ENCODE measurements around the gene DCHS1. TPM values are rescaled to one million over a fixed set of nuclear protein-coding genes. Genes with fewer than 3 reads are reported as not detected.

Gene DCHS1
- total RNA-seq, 1 experiment from 2014 or later: 14.2 TPM

DNA sequence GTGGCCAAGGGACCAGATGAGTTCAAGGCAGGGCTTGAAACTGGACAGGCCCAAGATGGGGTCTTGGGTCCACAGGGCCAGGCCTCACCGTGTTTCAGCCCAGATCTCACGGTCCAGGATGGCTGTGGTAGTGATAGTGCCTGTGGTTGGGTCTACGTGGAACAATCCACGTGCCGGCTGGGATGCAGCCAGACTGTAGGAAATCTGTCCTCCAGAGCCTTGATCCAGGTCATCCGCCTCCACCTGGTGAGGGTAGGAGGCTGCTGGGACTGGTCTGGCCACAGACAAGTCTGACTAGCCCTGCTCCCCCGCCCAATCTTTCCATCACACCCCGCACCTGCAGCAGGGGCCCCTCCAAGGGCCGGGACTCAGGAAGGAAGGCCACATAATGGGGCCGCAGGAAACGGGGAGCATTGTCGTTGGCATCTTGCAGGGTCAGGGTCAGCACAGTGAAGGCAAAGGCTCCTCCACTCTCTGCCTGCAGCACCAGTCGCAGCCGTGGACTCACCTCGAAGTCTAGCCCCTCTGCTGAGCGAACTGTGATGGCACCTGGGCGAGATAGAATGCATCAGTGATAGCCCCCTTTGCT lies 29.7 kb downstream of the DCHS1 start (continued):
- no peak for TF ChIP-seq ATF3 (CRISPR knock-in tag; conservative IDR thresholded peaks at IDR 0.05)
- TF ChIP-seq, protein P1, sequence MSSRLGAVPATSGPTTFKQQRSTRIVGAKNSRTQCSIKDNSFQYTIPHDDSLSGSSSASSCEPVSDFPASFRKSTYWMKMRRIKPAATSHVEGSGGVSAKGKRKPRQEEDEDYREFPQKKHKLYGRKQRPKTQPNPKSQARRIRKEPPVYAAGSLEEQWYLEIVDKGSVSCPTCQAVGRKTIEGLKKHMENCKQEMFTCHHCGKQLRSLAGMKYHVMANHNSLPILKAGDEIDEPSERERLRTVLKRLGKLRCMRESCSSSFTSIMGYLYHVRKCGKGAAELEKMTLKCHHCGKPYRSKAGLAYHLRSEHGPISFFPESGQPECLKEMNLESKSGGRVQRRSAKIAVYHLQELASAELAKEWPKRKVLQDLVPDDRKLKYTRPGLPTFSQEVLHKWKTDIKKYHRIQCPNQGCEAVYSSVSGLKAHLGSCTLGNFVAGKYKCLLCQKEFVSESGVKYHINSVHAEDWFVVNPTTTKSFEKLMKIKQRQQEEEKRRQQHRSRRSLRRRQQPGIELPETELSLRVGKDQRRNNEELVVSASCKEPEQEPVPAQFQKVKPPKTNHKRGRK (CRISPR knock-in tag; IDR thresholded peaks at IDR 0.05; ENCODE audit: borderline replicate concordance): no peak
- no peak for TF ChIP-seq HMGXB4 (CRISPR knock-in tag; IDR thresholded peaks at IDR 0.05)
- TF ChIP-seq SP1 (CRISPR knock-in tag; conservative IDR thresholded peaks at IDR 0.05): no peak

- no peaks in the 10 kb centered on the region for H3K9me3 Mint-ChIP-seq
- peaks cover 19% of the 10 kb centered on the region for H3K27me3 Mint-ChIP-seq (ENCODE audit: low read depth)
- no peak for DNase-seq (ENCODE audit: low spot score)
- ATAC-seq: no peak
- no peak overlapping the region for H3K4me3 Mint-ChIP-seq
- H3K27ac Mint-ChIP-seq: no peak overlapping the region
- H3K4me1 Mint-ChIP-seq: peaks cover 4% of the 10 kb centered on the region; the same call in 1 of the 2 replicates
- TF ChIP-seq SOX15 (CRISPR knock-in tag; IDR thresholded peaks at IDR 0.05) (no peak), FOXJ3 (CRISPR knock-in tag; IDR thresholded peaks at IDR 0.05; ENCODE audit: borderline replicate concordance) (no peak), ZNF219 (CRISPR knock-in tag; IDR thresholded peaks at IDR 0.05; ENCODE audit: borderline replicate concordance) (no peak), ATF2 (CRISPR knock-in tag; IDR thresholded peaks at IDR 0.05; ENCODE audit: borderline replicate concordance, low read depth) (no peak), TEAD4 (CRISPR knock-in tag; IDR thresholded peaks at IDR 0.05) (no peak), ZNF416 (CRISPR knock-in tag; IDR thresholded peaks at IDR 0.05) (no peak), ATF1 (CRISPR knock-in tag; IDR thresholded peaks at IDR 0.05) (no peak), CDX4 (CRISPR knock-in tag; IDR thresholded peaks at IDR 0.05; ENCODE audit: borderline replicate concordance) (no peak), NR1H2 (CRISPR knock-in tag; IDR thresholded peaks at IDR 0.05) (no peak), NR3C1 (CRISPR knock-in tag; conservative IDR thresholded peaks at IDR 0.05; ENCODE audit: low read depth) (no peak), OVOL2 (CRISPR knock-in tag; IDR thresholded peaks at IDR 0.05; ENCODE audit: borderline replicate concordance) (no peak), PREB (CRISPR knock-in tag; IDR thresholded peaks at IDR 0.05; ENCODE audit: borderline replicate concordance) (no peak), KAT7 (CRISPR knock-in tag; IDR thresholded peaks at IDR 0.05; ENCODE audit: borderline replicate concordance) (no peak)
- TF ChIP-seq, protein P2, sequence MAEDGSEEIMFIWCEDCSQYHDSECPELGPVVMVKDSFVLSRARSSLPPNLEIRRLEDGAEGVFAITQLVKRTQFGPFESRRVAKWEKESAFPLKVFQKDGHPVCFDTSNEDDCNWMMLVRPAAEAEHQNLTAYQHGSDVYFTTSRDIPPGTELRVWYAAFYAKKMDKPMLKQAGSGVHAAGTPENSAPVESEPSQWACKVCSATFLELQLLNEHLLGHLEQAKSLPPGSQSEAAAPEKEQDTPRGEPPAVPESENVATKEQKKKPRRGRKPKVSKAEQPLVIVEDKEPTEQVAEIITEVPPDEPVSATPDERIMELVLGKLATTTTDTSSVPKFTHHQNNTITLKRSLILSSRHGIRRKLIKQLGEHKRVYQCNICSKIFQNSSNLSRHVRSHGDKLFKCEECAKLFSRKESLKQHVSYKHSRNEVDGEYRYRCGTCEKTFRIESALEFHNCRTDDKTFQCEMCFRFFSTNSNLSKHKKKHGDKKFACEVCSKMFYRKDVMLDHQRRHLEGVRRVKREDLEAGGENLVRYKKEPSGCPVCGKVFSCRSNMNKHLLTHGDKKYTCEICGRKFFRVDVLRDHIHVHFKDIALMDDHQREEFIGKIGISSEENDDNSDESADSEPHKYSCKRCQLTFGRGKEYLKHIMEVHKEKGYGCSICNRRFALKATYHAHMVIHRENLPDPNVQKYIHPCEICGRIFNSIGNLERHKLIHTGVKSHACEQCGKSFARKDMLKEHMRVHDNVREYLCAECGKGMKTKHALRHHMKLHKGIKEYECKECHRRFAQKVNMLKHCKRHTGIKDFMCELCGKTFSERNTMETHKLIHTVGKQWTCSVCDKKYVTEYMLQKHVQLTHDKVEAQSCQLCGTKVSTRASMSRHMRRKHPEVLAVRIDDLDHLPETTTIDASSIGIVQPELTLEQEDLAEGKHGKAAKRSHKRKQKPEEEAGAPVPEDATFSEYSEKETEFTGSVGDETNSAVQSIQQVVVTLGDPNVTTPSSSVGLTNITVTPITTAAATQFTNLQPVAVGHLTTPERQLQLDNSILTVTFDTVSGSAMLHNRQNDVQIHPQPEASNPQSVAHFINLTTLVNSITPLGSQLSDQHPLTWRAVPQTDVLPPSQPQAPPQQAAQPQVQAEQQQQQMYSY (CRISPR knock-in tag; IDR thresholded peaks at IDR 0.05): no peak
- TF ChIP-seq, protein P3, sequence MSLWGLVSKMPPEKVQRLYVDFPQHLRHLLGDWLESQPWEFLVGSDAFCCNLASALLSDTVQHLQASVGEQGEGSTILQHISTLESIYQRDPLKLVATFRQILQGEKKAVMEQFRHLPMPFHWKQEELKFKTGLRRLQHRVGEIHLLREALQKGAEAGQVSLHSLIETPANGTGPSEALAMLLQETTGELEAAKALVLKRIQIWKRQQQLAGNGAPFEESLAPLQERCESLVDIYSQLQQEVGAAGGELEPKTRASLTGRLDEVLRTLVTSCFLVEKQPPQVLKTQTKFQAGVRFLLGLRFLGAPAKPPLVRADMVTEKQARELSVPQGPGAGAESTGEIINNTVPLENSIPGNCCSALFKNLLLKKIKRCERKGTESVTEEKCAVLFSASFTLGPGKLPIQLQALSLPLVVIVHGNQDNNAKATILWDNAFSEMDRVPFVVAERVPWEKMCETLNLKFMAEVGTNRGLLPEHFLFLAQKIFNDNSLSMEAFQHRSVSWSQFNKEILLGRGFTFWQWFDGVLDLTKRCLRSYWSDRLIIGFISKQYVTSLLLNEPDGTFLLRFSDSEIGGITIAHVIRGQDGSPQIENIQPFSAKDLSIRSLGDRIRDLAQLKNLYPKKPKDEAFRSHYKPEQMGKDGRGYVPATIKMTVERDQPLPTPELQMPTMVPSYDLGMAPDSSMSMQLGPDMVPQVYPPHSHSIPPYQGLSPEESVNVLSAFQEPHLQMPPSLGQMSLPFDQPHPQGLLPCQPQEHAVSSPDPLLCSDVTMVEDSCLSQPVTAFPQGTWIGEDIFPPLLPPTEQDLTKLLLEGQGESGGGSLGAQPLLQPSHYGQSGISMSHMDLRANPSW (CRISPR knock-in tag; conservative IDR thresholded peaks at IDR 0.05; ENCODE audit: low read depth): no peak
- TF ChIP-seq, protein P4, sequence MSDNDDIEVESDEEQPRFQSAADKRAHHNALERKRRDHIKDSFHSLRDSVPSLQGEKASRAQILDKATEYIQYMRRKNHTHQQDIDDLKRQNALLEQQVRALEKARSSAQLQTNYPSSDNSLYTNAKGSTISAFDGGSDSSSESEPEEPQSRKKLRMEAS (CRISPR knock-in tag; IDR thresholded peaks at IDR 0.05): no peak
- CTCF ChIA-PET: no interaction called here
- POLR2A ChIA-PET: interaction anchor here (0.5 kb wide), 1 partner anchor 311 kb away, joined by 3 read pairs; no protein-coding TSS in a partner anchor
- no peaks in the 10 kb centered on the region for H3K36me3 Mint-ChIP-seq
Observed at GRCh38 chr11:6625156-6625831, 30.3 kb downstream of the DCHS1 start.
